Neural progenitor cell (in vitro differentiated cells): ENCODE measurements around the gene CCDC177.

Source experiments
- EZH2 ChIP-seq: fragments of 200-600 bp; sonication (generic); IDR thresholded peaks from 2 replicates; pipeline ENCODE4 v1.6.1; 2017; ENCODE audit warnings: antibody characterized with exemption, mild to moderate bottlenecking, moderate library complexity
- EZH2phosphoT487 ChIP-seq: fragments of 200-600 bp; sonication (generic); IDR thresholded peaks from 2 replicates; pipeline ENCODE4 v1.6.1; 2017; ENCODE audit warnings: antibody characterized with exemption
- TF ChIP-seq, protein P1 (sequence below): fragments of 200-600 bp; sonication (generic); IDR thresholded peaks from 2 replicates; pipeline ENCODE4 v1.5.1; 2017; ENCODE audit warnings: antibody characterized with exemption, mild to moderate bottlenecking

DNA sequence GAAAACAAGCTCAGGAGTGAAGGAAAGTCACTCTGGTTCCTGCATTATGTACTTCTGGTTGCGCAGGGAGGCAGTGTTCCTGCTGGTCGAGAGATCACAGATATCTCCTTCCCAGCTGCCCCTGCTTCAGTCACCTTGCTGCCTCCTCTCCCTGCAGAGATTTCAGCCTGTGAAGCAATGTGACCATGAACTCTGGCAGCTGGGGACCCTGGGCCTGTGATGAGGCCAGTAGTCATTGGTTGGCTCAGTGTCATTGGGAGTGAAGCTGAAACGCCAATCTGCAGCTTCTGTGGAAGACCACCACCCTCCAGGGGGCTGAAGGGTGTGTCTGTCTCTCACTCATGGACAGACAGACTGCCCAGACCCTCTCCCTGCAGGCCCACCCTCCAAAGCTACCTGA lies 45.1 kb downstream of the CCDC177 start:
- TF ChIP-seq, protein P1, sequence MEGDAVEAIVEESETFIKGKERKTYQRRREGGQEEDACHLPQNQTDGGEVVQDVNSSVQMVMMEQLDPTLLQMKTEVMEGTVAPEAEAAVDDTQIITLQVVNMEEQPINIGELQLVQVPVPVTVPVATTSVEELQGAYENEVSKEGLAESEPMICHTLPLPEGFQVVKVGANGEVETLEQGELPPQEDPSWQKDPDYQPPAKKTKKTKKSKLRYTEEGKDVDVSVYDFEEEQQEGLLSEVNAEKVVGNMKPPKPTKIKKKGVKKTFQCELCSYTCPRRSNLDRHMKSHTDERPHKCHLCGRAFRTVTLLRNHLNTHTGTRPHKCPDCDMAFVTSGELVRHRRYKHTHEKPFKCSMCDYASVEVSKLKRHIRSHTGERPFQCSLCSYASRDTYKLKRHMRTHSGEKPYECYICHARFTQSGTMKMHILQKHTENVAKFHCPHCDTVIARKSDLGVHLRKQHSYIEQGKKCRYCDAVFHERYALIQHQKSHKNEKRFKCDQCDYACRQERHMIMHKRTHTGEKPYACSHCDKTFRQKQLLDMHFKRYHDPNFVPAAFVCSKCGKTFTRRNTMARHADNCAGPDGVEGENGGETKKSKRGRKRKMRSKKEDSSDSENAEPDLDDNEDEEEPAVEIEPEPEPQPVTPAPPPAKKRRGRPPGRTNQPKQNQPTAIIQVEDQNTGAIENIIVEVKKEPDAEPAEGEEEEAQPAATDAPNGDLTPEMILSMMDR, result no peak
- no peak for TF ChIP-seq EZH2phosphoT487
- TF ChIP-seq EZH2, result no peak
